Naive thymus-derived CD8-positive, alpha-beta T cell (primary cell): ENCODE data around the gene OR2T35. TPM values are rescaled to one million over a fixed set of nuclear protein-coding genes. Genes with fewer than 3 reads are reported as not detected.
"Not testable (repeated sequence)": the region's sequence is repeated elsewhere in the genome, so short reads cannot be mapped to it uniquely, and the experiment has no call there.

ENCODE experiments used
- ATAC-seq, 2 donors: fragments of 150-1000 bp; cut with Tn5 transposase in 1 of 2; sonication (Bioruptor Pico), chemical (Tn5 transposase) in 1 of 2; 1 replicate in 1 of 2; 2 replicates in 1 of 2; pipeline ENCODE4 v1.10.0; 2021; ENCODE audit warnings: mild to moderate bottlenecking in 2 of 2, moderate library complexity in 2 of 2
- POLR2A ChIA-PET: fragments of 350-600 bp; sonication (Branson Sonifier 250); formaldehyde crosslinking; loops from one replicate; lab custom pipeline; 2021; ENCODE audit warnings: antibody characterized with exemption; lab: Charles Lee
- DNase-seq, 10 donors: peaks; one replicate each; pipeline versions ENCODE4 v3.0.0 to v3.0.0-alpha.2; 2020 to 2022
- H3K27ac Mint-ChIP-seq, 10 donors: one replicate each; pipeline ENCODE4 v1.8.0; 2020 to 2022; ENCODE audit warnings: mild to moderate bottlenecking in 10 of 10, mixed read lengths in 10 of 10, moderate library complexity in 4 of 10, inconsistent platforms in 1 of 10
- H3K27me3 Mint-ChIP-seq, 5 donors: one replicate each; pipeline ENCODE4 v1.8.0; 2021 to 2022; ENCODE audit warnings: mixed read lengths in 5 of 5
- H3K36me3 Mint-ChIP-seq, 3 donors: one replicate each; pipeline ENCODE4 v1.8.0; 2020 to 2022; ENCODE audit warnings: mixed read lengths in 3 of 3, mild to moderate bottlenecking in 2 of 3, inconsistent platforms in 1 of 3
- H3K4me1 Mint-ChIP-seq, 4 donors: one replicate each; pipeline ENCODE4 v1.8.0; 2021 to 2022; ENCODE audit warnings: mixed read lengths in 4 of 4
- H3K4me3 Mint-ChIP-seq, 10 donors: one replicate each; pipeline ENCODE4 v1.8.0; 2020 to 2022; ENCODE audit warnings: mild to moderate bottlenecking in 10 of 10, mixed read lengths in 10 of 10, moderate library complexity in 6 of 10, inconsistent platforms in 1 of 10
- H3K9me3 Mint-ChIP-seq, 9 donors: one replicate each; pipeline ENCODE4 v1.8.0; 2020 to 2022; ENCODE audit warnings: mixed read lengths in 9 of 9, mild to moderate bottlenecking in 3 of 9, inconsistent platforms in 1 of 9, moderate library complexity in 1 of 9
- polyA plus RNA-seq, 3 donors: library from polyadenylated mRNA; unstranded; fragments of 300-500 nt; fragmentation: Illumina TruSeq; gene quantifications; one replicate each; pipeline ENCODE4 v1.2.3, GENCODE V29; 2021
- total RNA-seq, 8 experiments: library from RNA in 2 of 8; stranded (reverse) in 2 of 8; gene quantifications; one replicate each; pipeline ENCODE4 v1.2.3 and lab custom pipeline; 2021 to 2026

The OR2T35 gene
- total RNA-seq (not detected), polyA plus RNA-seq (not detected), total RNA-seq (lab: John Stamatoyannopoulos, UW) (0 reads per million in 6 experiments)

- H3K27ac Mint-ChIP-seq, H3K4me1 Mint-ChIP-seq, H3K36me3 Mint-ChIP-seq, H3K4me3 Mint-ChIP-seq, DNase-seq, H3K27me3 Mint-ChIP-seq, POLR2A ChIA-PET, H3K9me3 Mint-ChIP-seq, ATAC-seq: not testable (repeated sequence)
Observed at GRCh38 chr1:248645178-248645577, at the start of gene OR2T35. TSS of gene OR2T35 (minus strand) at chr1:248645278. CDS start at chr1:248639258, 6,020 bp downstream.

GRCh38 chr1:248691567-248692155 is 46.6 kb upstream of the OR2T35 start:
- no peak overlapping the region for H3K4me3 Mint-ChIP-seq
- H3K36me3 Mint-ChIP-seq: peaks cover 0 to 9% (median 3%) of the 10 kb centered on the region in 3 donors
- H3K4me1 Mint-ChIP-seq: peaks cover 2 to 9% (median 3%) of the 10 kb centered on the region in 4 donors
- no peak overlapping the region for H3K27ac Mint-ChIP-seq
- ATAC-seq: no peak
- peaks cover 3 to 16% (median 14%) of the 10 kb centered on the region in 5 donors for H3K27me3 Mint-ChIP-seq
- DNase-seq: no peak
- POLR2A ChIA-PET: no interaction called here
- H3K9me3 Mint-ChIP-seq: peaks cover 0 to 14% (median 6%) of the 10 kb centered on the region in 9 donors

GRCh38 chr1:248688527-248689298 is 43.6 kb upstream of the OR2T35 start:
- H3K9me3 Mint-ChIP-seq: peaks cover 0 to 14% (median 6%) of the 10 kb centered on the region in 9 donors
- H3K27ac Mint-ChIP-seq: no peak overlapping the region
- DNase-seq: no peak
- H3K27me3 Mint-ChIP-seq: peaks cover 0 to 15% (median 9%) of the 10 kb centered on the region in 5 donors
- no peak overlapping the region for H3K4me3 Mint-ChIP-seq
- peaks cover 2 to 9% (median 5%) of the 10 kb centered on the region in 4 donors for H3K4me1 Mint-ChIP-seq
- peaks cover 0 to 9% (median 3%) of the 10 kb centered on the region in 3 donors for H3K36me3 Mint-ChIP-seq
- ATAC-seq: no peak
- POLR2A ChIA-PET: no interaction called here

DNA sequence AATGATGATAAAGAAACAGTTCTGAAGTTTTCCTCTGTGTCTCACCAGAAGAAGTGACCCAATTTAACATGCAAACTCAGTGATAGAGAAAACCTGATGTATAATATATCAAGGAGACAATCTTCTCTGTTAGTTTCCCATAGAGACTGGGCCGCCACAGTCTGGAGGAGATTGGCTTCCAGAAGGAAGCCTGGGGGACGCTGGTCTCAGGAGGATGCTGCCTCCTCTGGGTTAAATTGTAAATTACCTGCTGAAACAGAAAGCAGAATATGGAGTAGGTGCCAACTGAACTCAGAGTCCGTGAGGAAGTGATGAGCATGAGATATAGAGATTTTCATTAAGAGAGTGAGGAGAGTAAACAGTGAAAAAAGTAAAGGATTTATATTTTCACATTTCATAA is 41.7 kb upstream of the OR2T35 start:
- peaks cover 0 to 9% (median 3%) of the 10 kb centered on the region in 3 donors for H3K36me3 Mint-ChIP-seq
- H3K27me3 Mint-ChIP-seq: peaks cover 0 to 13% (median 2%) of the 10 kb centered on the region in 5 donors
- POLR2A ChIA-PET: no interaction called here
- ATAC-seq (peak; percentile 73 to 84), DNase-seq (peak in 6 of 10 donors; percentile 7 to 56 (median 18))
- H3K27ac Mint-ChIP-seq: peak overlapping the region in 2 of 10 donors; percentile 11 to 15
- H3K4me1 Mint-ChIP-seq: peaks cover 0 to 9% (median 5%) of the 10 kb centered on the region in 4 donors
- H3K9me3 Mint-ChIP-seq: peaks cover 0 to 14% (median 3%) of the 10 kb centered on the region in 9 donors
- peak overlapping the region in 2 of 10 donors; percentile 1 to 5 for H3K4me3 Mint-ChIP-seq

DNA sequence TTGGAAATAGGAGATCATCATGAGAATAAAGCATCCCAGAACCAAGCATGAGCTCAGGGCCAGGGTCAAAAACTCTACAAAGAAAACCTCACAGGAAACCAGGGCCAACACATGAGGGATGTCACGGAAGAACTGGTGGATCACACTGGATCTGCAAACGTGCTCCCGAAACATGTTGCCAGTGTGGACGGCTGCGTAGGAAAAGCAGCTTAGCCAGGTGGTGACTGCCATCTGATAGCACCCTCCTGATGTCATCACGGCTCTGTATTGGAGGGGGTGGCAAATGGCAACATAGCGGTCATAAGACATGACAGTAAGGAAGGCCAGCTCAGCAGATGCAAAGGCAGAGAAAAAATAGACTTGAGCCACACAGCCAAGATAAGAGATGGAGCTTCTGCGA is 36.6 kb upstream of the OR2T35 start:
- Mint-ChIP-seq H3K27ac (peak overlapping the region in 1 of 10 donors; percentile 39), H3K4me3 (no peak overlapping the region), H3K9me3 (peaks cover 0 to 4% (median 0%) of the 10 kb centered on the region in 9 donors), H3K4me1 (peaks cover 0 to 6% (median under 1%) of the 10 kb centered on the region in 4 donors), H3K27me3 (peaks cover 8 to 18% (median 14%) of the 10 kb centered on the region in 5 donors), H3K36me3 (peaks cover 0 to 6% (median 0%) of the 10 kb centered on the region in 3 donors)
- ATAC-seq: no peak
- no peak for DNase-seq
- POLR2A ChIA-PET: interaction anchor here (1.2 kb wide), 1 partner anchor 214 kb away, joined by 3 read pairs; no protein-coding TSS in a partner anchor

DNA sequence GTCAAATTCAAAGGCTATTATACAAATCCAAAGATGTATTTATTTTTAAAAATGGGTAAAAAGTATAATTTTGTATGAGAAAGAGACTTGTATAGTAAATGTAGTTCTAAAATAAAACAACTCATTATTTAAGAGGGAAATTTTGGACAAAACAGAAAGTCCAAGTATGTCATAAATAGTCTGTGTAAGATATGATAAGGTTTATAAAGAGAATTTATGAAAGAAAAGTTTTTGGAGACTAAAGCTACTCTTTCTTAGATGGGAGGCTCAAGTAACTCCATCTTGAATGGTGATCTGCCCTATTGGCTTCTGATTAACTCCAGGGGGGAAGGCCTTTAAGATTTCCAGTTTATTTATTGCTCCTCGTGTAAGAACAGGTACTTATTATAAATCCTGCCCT is 24.9 kb upstream of the OR2T35 start:
- Mint-ChIP-seq H3K27ac (no peak overlapping the region), H3K4me3 (no peak overlapping the region), H3K4me1 (no peaks in the 10 kb centered on the region), H3K27me3 (peaks cover 0 to 2% (median 0%) of the 10 kb centered on the region in 5 donors), H3K9me3 (peaks cover 0 to 17% (median 5%) of the 10 kb centered on the region in 9 donors), H3K36me3 (peaks cover 0 to 11% (median 6%) of the 10 kb centered on the region in 3 donors)
- ATAC-seq (no peak), DNase-seq (no peak)
- POLR2A ChIA-PET: no interaction called here

- H3K9me3 Mint-ChIP-seq, H3K4me3 Mint-ChIP-seq, H3K27me3 Mint-ChIP-seq, POLR2A ChIA-PET, ATAC-seq, H3K36me3 Mint-ChIP-seq: not testable (repeated sequence)
- peaks cover 2 to 17% (median 6%) of the 10 kb centered on the region in 4 donors for H3K4me1 Mint-ChIP-seq
- peak in 1 of 10 donors; percentile 8 for DNase-seq
- H3K27ac Mint-ChIP-seq: peak overlapping the region in 5 of 10 donors; percentile 3 to 77 (median 67)
Observed at GRCh38 chr1:248663453-248664328, 18.6 kb upstream of the OR2T35 start.

GRCh38 chr1:248656797-248657196 is 11.7 kb upstream of the OR2T35 start:
- H3K27me3 Mint-ChIP-seq, H3K9me3 Mint-ChIP-seq, DNase-seq, ATAC-seq, H3K36me3 Mint-ChIP-seq, H3K4me1 Mint-ChIP-seq, H3K27ac Mint-ChIP-seq, POLR2A ChIA-PET, H3K4me3 Mint-ChIP-seq: not testable (repeated sequence)

DNA sequence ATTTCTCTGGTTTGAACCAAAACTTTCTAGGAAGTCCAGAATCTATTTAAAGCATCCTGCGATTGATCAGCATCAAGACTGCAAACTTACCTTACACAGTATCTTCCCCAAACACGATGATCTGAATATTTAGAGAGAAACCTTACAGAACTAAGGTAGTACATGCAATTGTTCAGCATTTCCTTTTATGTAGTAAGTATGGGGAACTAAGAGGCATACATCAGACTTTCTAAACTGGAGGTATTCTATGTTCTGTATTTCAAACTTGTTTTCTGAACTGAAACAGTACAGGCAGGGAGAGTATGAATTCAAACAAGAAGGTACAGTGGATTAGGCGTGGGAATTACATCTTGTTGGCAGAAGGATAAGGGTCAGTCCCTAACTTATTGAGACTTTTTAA is 10.3 kb upstream of the OR2T35 start, which contains the start of gene OR2T27:
TSS of gene OR2T27 (minus strand) at position 175 of the 400 bp plus-strand sequence. CDS start 4,644 bp downstream, outside the sequence.
- H3K9me3 Mint-ChIP-seq, H3K27ac Mint-ChIP-seq, POLR2A ChIA-PET, H3K4me3 Mint-ChIP-seq, H3K36me3 Mint-ChIP-seq, H3K4me1 Mint-ChIP-seq, ATAC-seq, H3K27me3 Mint-ChIP-seq, DNase-seq: not testable (repeated sequence)

GRCh38 chr1:248648770-248649536 is 3.9 kb upstream of the OR2T35 start:
- H3K4me3 Mint-ChIP-seq, H3K9me3 Mint-ChIP-seq, ATAC-seq, H3K27me3 Mint-ChIP-seq, H3K36me3 Mint-ChIP-seq, POLR2A ChIA-PET, H3K27ac Mint-ChIP-seq, DNase-seq, H3K4me1 Mint-ChIP-seq: not testable (repeated sequence)

GRCh38 chr1:248642971-248643651 is 2.0 kb downstream of the OR2T35 start:
- DNase-seq, H3K4me1 Mint-ChIP-seq, H3K9me3 Mint-ChIP-seq, H3K36me3 Mint-ChIP-seq, H3K27me3 Mint-ChIP-seq, POLR2A ChIA-PET, H3K27ac Mint-ChIP-seq, H3K4me3 Mint-ChIP-seq: not testable (repeated sequence)
- ATAC-seq: peak in 1 of 2 donors; percentile 39
